ENCODE results near the gene SBF1. TPM values are rescaled to one million over a fixed set of nuclear protein-coding genes. Genes with fewer than 3 reads are reported as not detected.

The SBF1 gene
- total RNA-seq, 1 donor from 2014 or later: 98.8 TPM

GRCh38 chr22:50516891-50517290 lies 42.1 kb upstream of the SBF1 start:
- H3K36me3 ChIP-seq: peaks cover 39 to 55% of the 10 kb centered on the region in 2 donors
- intact Hi-C loops (cut with DNase I): no loop called here

GRCh38 chr22:50516068-50516467 lies 41.2 kb upstream of the SBF1 start:
- intact Hi-C loops (cut with DNase I): no loop called here
- Histone ChIP-seq H3K4me1 (no peaks in the 10 kb centered on the region), H3K36me3 (peaks cover 36 to 47% of the 10 kb centered on the region in 2 donors), H3K4me3 (no peak overlapping the region), H3K9me3 (no peaks in the 10 kb centered on the region), H3K27me3 (no peaks in the 10 kb centered on the region), H3K27ac (no peak overlapping the region)
- TF ChIP-seq CTCF (IDR thresholded peaks at IDR 0.05): no peak
- DNase-seq (ENCODE audit: low spot score in 2 of 2): no peak

More at GRCh38 chr22:50516891-50517290, 42.1 kb upstream of the SBF1 start:
- Histone ChIP-seq H3K4me3 (no peak overlapping the region), H3K27me3 (no peaks in the 10 kb centered on the region), H3K27ac (no peak overlapping the region), H3K4me1 (no peaks in the 10 kb centered on the region), H3K9me3 (no peaks in the 10 kb centered on the region)
- DNase-seq (ENCODE audit: low spot score in 2 of 2): no peak
- TF ChIP-seq CTCF (IDR thresholded peaks at IDR 0.05): no peak

- no peak for TF ChIP-seq CTCF (IDR thresholded peaks at IDR 0.05)
- no peak for DNase-seq (ENCODE audit: low spot score in 2 of 2)
- intact Hi-C loops (cut with DNase I): no loop called here
These were observed 38.3 kb upstream of the SBF1 start for GRCh38 chr22:50513175-50513574.

GRCh38 chr22:50508897-50509296 lies 34.1 kb upstream of the SBF1 start:
- Histone ChIP-seq H3K36me3 (peaks cover 21 to 29% of the 10 kb centered on the region in 2 donors), H3K27me3 (no peaks in the 10 kb centered on the region), H3K4me3 (peak overlapping the region; percentile 71 to 73), H3K9me3 (no peaks in the 10 kb centered on the region), H3K27ac (peak overlapping the region; percentile 78 to 97), H3K4me1 (peaks cover 10 to 20% of the 10 kb centered on the region in 2 donors)
- DNase-seq (ENCODE audit: low spot score in 2 of 2): no peak
- TF ChIP-seq CTCF (IDR thresholded peaks at IDR 0.05): no peak
- intact Hi-C loops (cut with DNase I): loop anchor here (1.0 to 10.0 kb wide), 5 partner anchors 16 to 544 kb away; partner anchors contain the start of genes CHKB, PIM3, SCO2 and SELENOO

More at GRCh38 chr22:50513175-50513574, 38.3 kb upstream of the SBF1 start:
- no peaks in the 10 kb centered on the region for H3K9me3 ChIP-seq
- H3K36me3 ChIP-seq: peaks cover 19 to 33% of the 10 kb centered on the region in 2 donors
- no peak overlapping the region for H3K4me3 ChIP-seq
- H3K4me1 ChIP-seq: peaks cover 0 to 8% of the 10 kb centered on the region in 2 donors
- no peaks in the 10 kb centered on the region for H3K27me3 ChIP-seq
- no peak overlapping the region for H3K27ac ChIP-seq

GRCh38 chr22:50507991-50508884 lies 33.4 kb upstream of the SBF1 start, which contains the start of gene NCAPH2:
Gene NCAPH2, plus strand, starts transcription at chr22:50508224. Its CDS starts 114 bp downstream, at chr22:50508338.
- peak within 1 kb of the TSS; percentile 80 to 97 for H3K27ac ChIP-seq
- intact Hi-C loops (cut with DNase I): loop anchor here (1.0 to 10.0 kb wide), 8 partner anchors 17 to 543 kb away; partner anchors contain the start of genes ARSA, CHKB, PIM3 and SBF1
- TF ChIP-seq CTCF (IDR thresholded peaks at IDR 0.05): no peak
- H3K4me3 ChIP-seq: peak within 1 kb of the TSS; percentile 83 to 94
- H3K36me3 ChIP-seq: peaks cover 26 to 34% of the 10 kb centered on the region in 2 donors
- peak; percentile 70 to 97 for DNase-seq (ENCODE audit: low spot score in 2 of 2)
- no peaks in the 10 kb centered on the region for H3K9me3 ChIP-seq
- H3K4me1 ChIP-seq: peaks cover 10 to 20% of the 10 kb centered on the region in 2 donors
- H3K27me3 ChIP-seq: no peaks in the 10 kb centered on the region
